Mucosa of stomach (tissue), 1 donor: Measurements from ENCODE around the gene WDR45B.

ENCODE experiments used
- H3K27me3 ChIP-seq: one replicate; pipeline ENCODE4 v1.7.0; 2013; ENCODE audit warnings: mild to moderate bottlenecking, low read length; ENCODE audit not compliant: control insufficient read depth, insufficient read depth
- H3K36me3 ChIP-seq: one replicate; pipeline ENCODE4 v1.7.0; 2013; ENCODE audit warnings: low read length; ENCODE audit not compliant: control insufficient read depth, insufficient read depth
- H3K4me1 ChIP-seq: one replicate; pipeline ENCODE4 v1.7.0; 2013; ENCODE audit warnings: mild to moderate bottlenecking, low read length; ENCODE audit not compliant: control insufficient read depth, insufficient read depth
- H3K4me3 ChIP-seq: one replicate; pipeline ENCODE4 v1.7.0; 2013; ENCODE audit warnings: low read length
- H3K9ac ChIP-seq: one replicate; pipeline ENCODE4 v1.7.0; 2013; ENCODE audit warnings: mild to moderate bottlenecking, low read length, moderate library complexity
- H3K9me3 ChIP-seq: one replicate; pipeline ENCODE4 v1.7.0; 2013; ENCODE audit warnings: mild to moderate bottlenecking, low read length, moderate library complexity; ENCODE audit not compliant: control insufficient read depth
- donor health status: Pancreatic carcinoma.

Gene WDR45B

DNA sequence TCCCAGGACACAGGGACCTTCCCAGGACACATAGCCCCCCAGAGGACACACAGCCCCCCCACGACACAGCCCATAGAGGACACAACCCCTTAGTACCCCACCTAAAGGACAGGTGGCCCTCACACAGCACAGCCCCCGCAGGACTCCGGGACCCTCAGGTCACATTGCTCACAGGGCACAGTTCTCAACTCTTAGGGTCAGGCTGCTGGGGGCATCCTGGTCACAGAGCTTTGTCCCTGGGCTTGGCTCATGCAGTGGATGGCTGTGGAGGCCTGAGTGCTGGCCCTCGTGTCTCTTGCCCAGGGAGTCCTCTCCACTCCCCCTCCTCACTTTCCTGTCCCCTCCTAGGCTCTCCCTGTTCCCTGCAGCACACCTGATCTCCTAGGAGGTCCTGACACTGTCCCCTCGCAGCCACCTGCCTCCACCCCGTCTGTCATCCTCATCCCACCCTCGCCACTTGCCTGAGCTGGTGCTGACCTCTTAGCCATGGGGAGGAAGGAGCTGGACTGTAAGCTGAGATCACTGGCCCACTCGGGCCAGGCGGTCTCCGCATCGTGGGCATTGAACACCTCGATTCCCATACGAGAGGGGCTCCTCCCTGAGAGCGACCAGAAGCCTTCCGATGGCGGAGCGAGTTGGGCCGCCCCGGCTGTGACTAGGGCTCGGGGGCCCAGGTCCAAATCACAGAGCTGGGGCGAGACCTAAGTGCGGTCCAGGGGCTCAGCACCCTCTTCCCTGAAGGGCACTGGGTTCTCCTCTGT is 1.4 kb upstream of the WDR45B start:
- no peak overlapping the region for H3K4me3 ChIP-seq
- no peaks in the 10 kb centered on the region for H3K9me3 ChIP-seq
- H3K9ac ChIP-seq, result peak overlapping the region; percentile 66
- peaks cover 37% of the 10 kb centered on the region for H3K4me1 ChIP-seq
- H3K36me3 ChIP-seq, result no peaks in the 10 kb centered on the region
- no peaks in the 10 kb centered on the region for H3K27me3 ChIP-seq

DNA sequence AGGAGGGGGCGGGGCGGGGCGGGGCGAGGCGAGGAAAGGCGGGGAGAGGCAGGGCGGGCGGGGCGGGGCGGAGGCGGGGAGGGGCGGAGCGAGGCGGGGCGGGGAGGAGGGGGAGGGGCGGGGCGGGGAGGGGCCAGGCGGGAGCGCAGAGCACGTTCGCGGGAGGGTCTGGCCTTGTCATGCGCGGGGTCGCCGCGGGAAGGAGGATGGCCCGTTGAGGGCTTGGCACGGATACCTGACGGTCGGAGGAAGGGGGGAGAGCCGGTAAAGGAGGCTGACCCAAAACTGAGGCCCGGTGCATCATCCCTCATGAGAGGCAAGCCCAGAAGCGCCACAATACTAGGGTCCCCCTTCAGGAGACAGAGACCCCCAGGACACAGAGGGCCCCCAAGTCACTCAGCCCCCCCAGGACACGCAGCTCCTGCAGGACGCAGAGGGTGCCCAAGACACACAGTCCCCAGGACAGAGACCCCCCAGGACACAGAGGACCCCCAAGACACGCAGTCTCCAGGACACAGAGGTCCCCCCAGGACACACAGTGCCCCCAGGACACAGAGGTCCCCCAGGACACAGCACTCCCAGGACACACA is 593 bp upstream of the WDR45B start:
- H3K36me3 ChIP-seq, result no peaks in the 10 kb centered on the region
- no peaks in the 10 kb centered on the region for H3K27me3 ChIP-seq
- H3K9ac ChIP-seq, result peak overlapping the region; percentile 66
- peaks cover 29% of the 10 kb centered on the region for H3K4me1 ChIP-seq
- H3K4me3 ChIP-seq, result no peak overlapping the region
- no peaks in the 10 kb centered on the region for H3K9me3 ChIP-seq

DNA sequence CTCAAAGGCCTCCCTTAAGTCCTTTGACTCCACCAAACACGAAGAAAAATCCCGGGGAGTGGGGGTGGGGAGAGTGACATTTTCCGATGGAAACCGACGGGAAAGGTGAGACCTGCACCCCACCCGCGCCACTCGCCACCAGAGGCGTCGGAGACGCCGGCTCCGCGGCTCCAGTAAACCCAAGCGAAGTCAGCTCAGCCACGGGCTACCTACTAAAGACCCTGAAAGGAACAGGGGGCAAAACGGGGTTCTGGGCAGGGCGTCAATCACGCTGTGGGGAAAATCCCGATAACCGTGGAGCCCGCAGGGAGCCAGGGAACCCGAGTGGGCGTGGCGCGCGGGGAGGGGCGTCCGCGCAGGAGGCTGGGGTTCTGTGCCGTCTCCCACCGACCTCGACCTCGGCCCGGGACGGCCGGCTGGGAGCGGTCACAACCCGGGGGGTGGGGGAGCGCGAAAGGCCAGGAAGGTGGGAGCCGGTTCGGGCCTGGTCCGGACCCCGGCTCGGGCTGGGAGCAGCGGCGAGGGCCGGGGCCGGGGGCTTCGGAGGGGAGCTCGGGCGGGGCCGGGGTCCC is 565 bp downstream of the WDR45B start:
- peak overlapping the region; percentile 66 for H3K4me3 ChIP-seq
- H3K9ac ChIP-seq, result peak overlapping the region; percentile 92
- H3K4me1 ChIP-seq, result peaks cover 17% of the 10 kb centered on the region
- H3K27me3 ChIP-seq, result no peaks in the 10 kb centered on the region
- no peaks in the 10 kb centered on the region for H3K9me3 ChIP-seq
- peaks cover 4% of the 10 kb centered on the region for H3K36me3 ChIP-seq

DNA sequence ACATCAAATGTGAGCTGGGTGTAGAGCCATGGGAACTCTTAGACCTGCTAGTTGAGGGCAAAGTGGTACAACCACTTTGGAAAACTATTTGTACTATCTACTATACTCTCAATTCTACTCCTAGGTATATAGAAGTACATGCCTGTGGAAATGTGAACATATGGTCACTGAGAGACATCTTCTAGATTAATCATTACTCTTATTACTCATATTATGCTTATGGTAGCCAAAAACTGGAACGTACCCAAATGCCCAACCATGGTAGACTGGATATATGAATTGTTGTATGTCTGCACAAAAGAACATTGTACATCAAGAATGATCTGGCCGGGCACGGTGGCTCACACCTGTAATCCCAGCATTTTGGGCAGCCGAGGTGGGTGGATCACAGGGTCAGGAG is 2.7 kb downstream of the WDR45B start:
- no peak overlapping the region for H3K9ac ChIP-seq
- peaks cover 4% of the 10 kb centered on the region for H3K36me3 ChIP-seq
- no peaks in the 10 kb centered on the region for H3K27me3 ChIP-seq
- H3K9me3 ChIP-seq, result no peaks in the 10 kb centered on the region
- H3K4me1 ChIP-seq, result peaks cover 15% of the 10 kb centered on the region
- H3K4me3 ChIP-seq, result no peak overlapping the region

DNA sequence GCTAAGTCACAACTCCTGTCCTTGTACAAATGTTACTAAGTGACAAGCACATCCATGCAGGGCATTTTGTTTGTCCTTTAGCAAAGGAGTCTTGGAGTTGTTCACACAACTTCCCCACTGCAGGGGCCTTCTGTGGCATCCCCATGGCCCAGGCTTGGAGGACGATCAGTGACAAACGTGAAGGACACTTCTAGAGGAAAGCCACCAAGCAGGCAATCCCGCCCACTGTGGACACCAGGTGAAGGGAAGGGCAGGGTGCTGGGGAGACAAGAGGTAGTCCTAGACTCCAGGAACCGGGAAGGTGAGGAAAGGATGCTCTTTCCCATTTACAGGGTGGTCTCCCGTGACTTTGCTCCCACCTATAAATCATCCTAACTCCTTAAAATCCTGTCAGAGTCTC is 4.1 kb downstream of the WDR45B start:
- Histone ChIP-seq H3K4me3 (no peak overlapping the region), H3K9ac (no peak overlapping the region), H3K4me1 (peaks cover 8% of the 10 kb centered on the region), H3K9me3 (no peaks in the 10 kb centered on the region), H3K36me3 (peaks cover 4% of the 10 kb centered on the region), H3K27me3 (no peaks in the 10 kb centered on the region)

DNA sequence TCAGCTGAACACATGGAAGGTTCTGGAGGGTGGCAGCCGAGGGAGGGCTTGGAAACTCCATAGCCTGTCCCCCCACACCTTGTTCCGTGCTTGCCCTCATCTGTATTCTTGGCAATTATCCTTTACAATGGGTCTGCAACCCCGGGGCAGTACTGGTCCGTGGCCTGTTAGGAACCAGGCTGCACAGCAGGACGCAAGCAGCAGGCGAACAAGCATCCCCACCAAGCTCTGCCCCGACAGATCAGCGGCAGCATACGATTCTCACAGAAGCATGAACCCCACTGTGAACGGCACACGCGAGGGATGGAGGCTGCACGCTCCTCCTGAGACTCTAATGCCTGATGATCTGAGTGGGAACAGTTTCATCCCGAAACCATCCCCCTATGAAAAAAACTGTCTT is 6.2 kb downstream of the WDR45B start:
- H3K9me3 ChIP-seq, result peaks cover 7% of the 10 kb centered on the region

DNA sequence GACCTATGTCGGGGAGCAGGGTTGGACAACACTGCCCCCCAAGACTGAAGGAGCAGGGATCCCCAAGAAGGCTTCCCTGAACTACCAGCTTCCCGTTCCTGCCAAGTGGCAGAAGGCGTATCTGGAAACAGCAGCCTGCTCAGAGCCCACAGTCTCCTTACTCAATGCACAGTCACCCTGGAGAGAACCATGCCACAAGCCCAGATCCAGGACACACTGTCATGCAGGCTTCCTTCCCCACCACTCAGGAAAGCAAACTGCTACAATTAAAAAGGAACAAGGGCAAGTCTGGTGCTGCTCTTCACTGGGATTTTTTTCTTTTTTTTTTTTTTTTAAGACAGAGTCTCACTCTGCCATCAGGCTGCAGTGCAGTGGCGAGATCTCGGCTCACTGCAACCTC is 8.2 kb downstream of the WDR45B start:
- peaks cover 4% of the 10 kb centered on the region for H3K36me3 ChIP-seq
- H3K4me1 ChIP-seq, result peaks cover 18% of the 10 kb centered on the region
- H3K4me3 ChIP-seq, result no peak overlapping the region
- no peaks in the 10 kb centered on the region for H3K27me3 ChIP-seq
- no peak overlapping the region for H3K9ac ChIP-seq
- peaks cover 9% of the 10 kb centered on the region for H3K9me3 ChIP-seq

More for the DNA sequence above, 6.2 kb downstream of the WDR45B start:
- Histone ChIP-seq H3K4me1 (peaks cover 9% of the 10 kb centered on the region), H3K27me3 (no peaks in the 10 kb centered on the region), H3K9ac (no peak overlapping the region), H3K4me3 (no peak overlapping the region), H3K36me3 (peaks cover 4% of the 10 kb centered on the region)

DNA sequence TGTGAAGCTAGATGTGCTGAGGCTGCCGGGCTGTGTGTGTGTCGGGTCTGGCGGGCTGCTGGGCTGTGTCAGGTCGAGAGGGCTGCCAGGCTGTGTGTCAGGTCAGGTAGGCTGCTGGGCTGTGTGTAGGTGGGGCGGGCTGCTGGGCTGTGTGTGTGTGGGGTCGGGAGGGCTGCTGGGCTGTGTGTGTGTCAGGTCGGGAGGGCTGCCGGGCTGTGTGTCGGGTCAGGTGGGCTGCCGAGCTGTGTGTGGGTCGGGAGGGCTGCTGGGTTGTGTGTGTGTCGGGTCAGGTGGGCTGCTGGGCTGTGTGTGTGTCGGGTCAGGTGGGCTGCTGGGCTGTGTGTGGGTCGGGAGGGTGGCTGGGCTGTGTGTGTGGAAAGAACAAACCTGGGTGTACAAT is 8.6 kb downstream of the WDR45B start:
- Histone ChIP-seq H3K4me1 (peaks cover 18% of the 10 kb centered on the region), H3K9ac (no peak overlapping the region), H3K27me3 (no peaks in the 10 kb centered on the region), H3K4me3 (no peak overlapping the region), H3K9me3 (peaks cover 9% of the 10 kb centered on the region), H3K36me3 (peaks cover 4% of the 10 kb centered on the region)

DNA sequence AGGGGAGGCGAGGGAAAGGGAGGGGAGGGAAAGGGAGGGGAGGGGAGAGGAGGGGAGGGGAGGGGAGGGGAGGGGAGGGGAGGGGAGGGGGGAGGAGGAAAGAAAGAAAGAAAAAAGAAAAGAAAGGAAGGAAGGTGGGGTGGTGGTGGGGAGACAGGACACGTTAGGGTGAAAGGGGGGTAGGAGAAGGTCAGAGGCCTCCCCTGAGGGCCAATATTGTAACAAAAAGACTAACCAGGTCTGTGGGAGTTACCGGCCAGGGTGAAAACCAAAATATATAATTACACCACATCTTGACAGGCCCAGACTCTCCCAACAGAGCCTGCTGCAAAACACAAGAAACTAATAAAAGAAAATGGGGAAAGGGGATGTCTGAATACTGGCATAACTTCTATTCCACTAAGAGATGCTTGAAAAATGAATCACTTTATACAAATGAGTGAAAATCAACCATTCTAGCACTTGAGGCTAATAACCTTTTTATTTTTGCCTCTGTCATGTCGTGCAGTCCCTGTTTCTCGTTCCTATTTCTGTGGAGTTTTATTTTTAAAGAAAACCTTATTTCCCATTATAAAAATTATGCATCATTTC is 10.0 kb downstream of the WDR45B start:
- Histone ChIP-seq H3K36me3 (peaks cover under 1% of the 10 kb centered on the region), H3K4me3 (no peak overlapping the region)

DNA sequence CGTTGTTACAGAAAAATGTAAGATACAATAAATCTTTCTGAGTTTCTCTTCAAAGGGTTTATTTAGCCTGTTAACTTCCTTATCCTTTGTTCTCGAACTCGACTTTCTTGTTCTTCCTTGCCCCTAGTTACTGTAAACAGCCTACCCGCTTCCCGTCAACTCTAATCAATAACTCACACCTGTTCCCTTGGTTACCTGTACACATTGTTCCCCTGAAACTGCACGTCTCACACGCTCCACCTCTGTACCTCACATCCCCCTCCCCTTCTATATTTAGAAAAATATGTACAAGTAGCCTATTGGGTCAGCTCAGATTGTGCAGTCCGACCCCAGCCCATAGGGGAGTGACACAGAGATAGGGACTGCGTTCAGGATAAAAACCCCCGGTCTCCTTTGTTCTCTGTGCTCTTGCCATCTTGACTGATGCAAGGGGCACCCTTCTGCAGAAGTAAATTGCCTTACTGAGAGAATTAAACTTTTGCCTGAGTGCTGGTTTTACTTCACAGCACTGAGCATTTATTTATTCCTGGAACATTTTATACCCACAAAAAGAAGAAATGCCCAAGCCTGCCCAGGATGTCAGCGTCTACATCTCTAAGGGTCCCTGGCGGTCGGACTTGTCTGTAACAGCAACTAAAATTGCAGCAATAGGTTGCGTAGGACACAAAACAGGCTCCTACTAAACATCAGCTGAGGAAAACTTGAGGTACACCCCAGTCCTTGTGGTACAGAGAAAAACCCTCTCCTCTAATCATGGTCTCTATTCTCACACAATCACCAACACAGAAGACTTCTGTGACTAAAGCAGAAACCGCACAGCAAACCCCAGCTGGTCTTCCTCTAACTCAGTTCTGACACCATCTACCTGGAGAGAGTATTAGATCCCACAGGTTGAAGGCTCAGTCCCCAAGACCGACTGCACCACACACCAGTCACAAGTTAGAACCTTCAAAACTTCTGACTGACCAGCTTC is 11.3 kb downstream of the WDR45B start:
- no peaks in the 10 kb centered on the region for H3K27me3 ChIP-seq
- no peaks in the 10 kb centered on the region for H3K36me3 ChIP-seq
- peak overlapping the region; percentile 5 for H3K4me3 ChIP-seq
- peaks cover 21% of the 10 kb centered on the region for H3K4me1 ChIP-seq
- H3K9me3 ChIP-seq, result peaks cover 9% of the 10 kb centered on the region
- H3K9ac ChIP-seq, result peak overlapping the region; percentile 65

More for the DNA sequence above, 10.0 kb downstream of the WDR45B start:
- H3K4me1 ChIP-seq, result peaks cover 21% of the 10 kb centered on the region
- H3K9me3 ChIP-seq, result peaks cover 9% of the 10 kb centered on the region
- H3K9ac ChIP-seq, result no peak overlapping the region
- no peaks in the 10 kb centered on the region for H3K27me3 ChIP-seq

DNA sequence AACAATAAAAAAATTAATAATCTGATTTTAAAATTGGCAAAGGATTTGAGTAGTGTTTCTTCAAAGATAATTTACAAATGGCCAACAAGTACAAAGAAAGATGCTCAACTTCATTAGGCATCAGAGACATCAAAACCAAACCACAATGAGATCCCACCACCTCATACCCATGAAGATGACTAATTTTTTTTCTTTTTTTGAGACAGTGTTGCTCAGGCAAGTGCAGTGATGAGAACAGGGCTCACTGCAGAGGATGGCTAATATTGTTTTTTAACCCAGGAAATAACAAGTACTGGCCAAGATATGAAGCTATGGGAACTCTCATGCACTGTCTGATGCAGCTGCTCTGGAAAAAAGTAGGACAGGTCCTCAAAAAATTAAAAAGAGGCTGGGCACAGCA is 14.9 kb downstream of the WDR45B start:
- peaks cover 21% of the 10 kb centered on the region for H3K4me1 ChIP-seq
- H3K9me3 ChIP-seq, result peaks cover 9% of the 10 kb centered on the region
- H3K4me3 ChIP-seq, result no peak overlapping the region
- no peaks in the 10 kb centered on the region for H3K27me3 ChIP-seq
- H3K36me3 ChIP-seq, result no peaks in the 10 kb centered on the region
- no peak overlapping the region for H3K9ac ChIP-seq
